Trophoblast cell (in vitro differentiated cells and primary cell): ENCODE measurements around the gene ACTG1.

Experiments used
- DNase-seq, 2 donors: peaks; one replicate each; pipeline ENCODE4 v3.0.0-alpha.2; 2016
- H2AFZ ChIP-seq: 2 replicates; pipeline ENCODE4 v1.6.1; 2013; ENCODE audit warnings: low read length, moderate library complexity, mild to moderate bottlenecking; ENCODE audit not compliant: insufficient read depth, poor library complexity
- H2AK5ac ChIP-seq: 2 replicates; pipeline ENCODE4 v1.6.1; 2013; ENCODE audit warnings: mild to moderate bottlenecking, low read length
- H2BK120ac ChIP-seq: 2 replicates; pipeline ENCODE4 v1.6.1; 2013; ENCODE audit warnings: low read length, mild to moderate bottlenecking, moderate library complexity; ENCODE audit not compliant: insufficient read depth, poor library complexity
- H2BK12ac ChIP-seq: 2 replicates; pipeline ENCODE4 v1.6.1; 2013; ENCODE audit warnings: mild to moderate bottlenecking, low read length, moderate library complexity
- H2BK5ac ChIP-seq: 2 replicates; pipeline ENCODE4 v1.6.1; 2013; ENCODE audit warnings: low read length, low read depth, moderate library complexity, mild to moderate bottlenecking; ENCODE audit not compliant: poor library complexity
- H3K14ac ChIP-seq: 2 replicates; pipeline ENCODE4 v1.6.1; 2013; ENCODE audit warnings: mild to moderate bottlenecking, low read length
- H3K18ac ChIP-seq: 2 replicates; pipeline ENCODE4 v1.6.1; 2013; ENCODE audit warnings: mild to moderate bottlenecking, low read length
- H3K23ac ChIP-seq: 2 replicates; pipeline ENCODE4 v1.6.1; 2013; ENCODE audit warnings: low read length
- H3K27ac ChIP-seq: 2 replicates; pipeline ENCODE4 v1.5.1; 2013; ENCODE audit warnings: low read depth, mild to moderate bottlenecking, inconsistent platforms, low read length, moderate library complexity
- H3K27me3 ChIP-seq: 2 replicates; pipeline ENCODE4 v1.6.1; 2013; ENCODE audit warnings: inconsistent platforms, mild to moderate bottlenecking, low read length, moderate library complexity; ENCODE audit not compliant: insufficient read depth
- H3K36me3 ChIP-seq, 2 experiments: 1 replicate in 1 of 2; 2 replicates in 1 of 2; pipeline ENCODE4 v1.6.1; 2013; ENCODE audit warnings: low read length in 2 of 2, mild to moderate bottlenecking in 2 of 2, moderate library complexity in 1 of 2; ENCODE audit not compliant: insufficient read depth in 2 of 2, control insufficient read depth in 1 of 2
- H3K4ac ChIP-seq: 2 replicates; pipeline ENCODE4 v1.6.1; 2013; ENCODE audit warnings: low read depth, mild to moderate bottlenecking, low read length, moderate library complexity
- H3K4me1 ChIP-seq, 2 experiments: 1 replicate in 1 of 2; 2 replicates in 1 of 2; pipeline ENCODE4 v1.6.1; 2013; ENCODE audit warnings: low read length in 2 of 2, mild to moderate bottlenecking in 2 of 2, moderate library complexity in 1 of 2; ENCODE audit not compliant: insufficient read depth in 2 of 2, control insufficient read depth in 1 of 2
- H3K4me2 ChIP-seq: 2 replicates; pipeline ENCODE4 v1.6.1; 2013; ENCODE audit warnings: inconsistent platforms, mild to moderate bottlenecking, low read length, moderate library complexity
- H3K4me3 ChIP-seq: 2 replicates; pipeline ENCODE4 v1.5.1; 2013; ENCODE audit warnings: mild to moderate bottlenecking, low read depth, low read length, inconsistent platforms
- H3K79me1 ChIP-seq: one replicate; pipeline ENCODE4 v1.6.1; 2013; ENCODE audit warnings: low read length
- H3K79me2 ChIP-seq: 2 replicates; pipeline ENCODE4 v1.6.1; 2013; ENCODE audit warnings: low read length, mild to moderate bottlenecking; ENCODE audit not compliant: control insufficient read depth, insufficient read depth, poor library complexity
- H3K9ac ChIP-seq: 2 replicates; pipeline ENCODE4 v1.6.1; 2013; ENCODE audit warnings: mild to moderate bottlenecking, low read length
- H3K9me3 ChIP-seq: 2 replicates; pipeline ENCODE4 v1.6.1; 2013; ENCODE audit warnings: low read depth, mild to moderate bottlenecking, control low read depth, inconsistent platforms, low read length; ENCODE audit not compliant: insufficient read depth
- H4K12ac ChIP-seq: 2 replicates; pipeline ENCODE4 v1.6.1; 2013; ENCODE audit warnings: low read depth, mild to moderate bottlenecking, low read length, moderate library complexity
- H4K8ac ChIP-seq: 2 replicates; pipeline ENCODE4 v1.6.1; 2013; ENCODE audit warnings: low read depth, mild to moderate bottlenecking, low read length, moderate library complexity
- H4K91ac ChIP-seq: one replicate; pipeline ENCODE4 v1.6.1; 2013; ENCODE audit warnings: low read depth, mild to moderate bottlenecking, low read length, moderate library complexity
- WGBS: extraction: QIAGEN DNeasy Blood & Tissue Kit; methylation state at CpG from one replicate; pipeline ENCODE4 v1.1.7; 2013; ENCODE audit warnings: missing lambda C conversion rate; ENCODE audit not compliant: insufficient read length, insufficient coverage; ENCODE audit errors: extremely low coverage; 5-methylcytosine and 5-hydroxymethylcytosine counted together

Gene ACTG1

DNA sequence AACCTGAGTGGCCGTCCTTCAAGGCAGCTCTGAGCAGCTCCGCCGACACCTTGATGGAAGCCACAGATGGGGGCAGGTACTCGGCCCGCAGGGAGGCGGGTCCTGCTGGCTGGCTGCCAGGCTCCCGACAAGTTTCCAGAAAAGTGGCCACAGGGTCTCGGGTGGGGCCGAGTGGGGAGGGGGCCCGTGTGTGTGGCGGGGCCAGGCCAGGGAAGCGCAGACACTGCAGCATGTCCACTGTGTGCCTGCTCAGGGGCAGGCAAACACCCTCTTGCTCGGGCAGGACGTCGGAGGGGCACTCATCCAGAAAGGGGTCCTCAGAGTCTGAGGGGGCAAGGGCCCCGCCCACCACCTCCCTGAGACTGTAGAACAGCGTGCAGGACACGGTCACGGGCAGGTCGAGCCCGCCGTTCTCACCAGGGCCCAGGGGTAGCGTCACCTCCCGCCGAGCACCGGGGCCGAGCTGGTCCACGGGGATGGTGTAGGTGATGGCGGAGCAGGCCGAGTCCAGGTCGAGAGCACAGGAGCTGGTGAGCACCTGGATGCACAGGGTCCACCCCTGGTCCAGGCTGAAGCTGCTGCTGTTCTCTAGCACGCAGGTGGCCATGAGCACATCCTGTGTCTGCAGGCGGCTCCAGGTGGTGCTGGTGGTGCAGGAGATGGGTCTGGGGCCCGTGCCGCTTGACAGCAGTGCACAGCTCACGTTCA is 34.5 kb upstream of the ACTG1 start:
- Histone ChIP-seq H3K27me3 (no peaks in the 10 kb centered on the region), H2BK12ac (no peak overlapping the region), H3K9me3 (no peaks in the 10 kb centered on the region), H3K4me3 (no peak overlapping the region), H3K14ac (no peak overlapping the region), H3K4me1 (peaks cover 2 to 10% of the 10 kb centered on the region in 2 experiments), H2AFZ (no peak overlapping the region), H3K23ac (no peak overlapping the region), H3K9ac (no peak overlapping the region), H3K4ac (no peak overlapping the region), H2BK120ac (no peak overlapping the region), H2BK5ac (no peak overlapping the region), H3K36me3 (peaks cover 70 to 78% of the 10 kb centered on the region in 2 experiments), H3K79me1 (peaks cover 4% of the 10 kb centered on the region), H3K4me2 (no peak overlapping the region), H3K79me2 (peaks cover 6% of the 10 kb centered on the region), H4K91ac (no peak overlapping the region), H2AK5ac (no peak overlapping the region), H3K18ac (no peak overlapping the region), H4K8ac (no peak overlapping the region), H3K27ac (no peak overlapping the region), H4K12ac (no peak overlapping the region)
- no CpG with 5 or more reads among the region's 36 CpGs for WGBS
- DNase-seq, result no peak

DNA sequence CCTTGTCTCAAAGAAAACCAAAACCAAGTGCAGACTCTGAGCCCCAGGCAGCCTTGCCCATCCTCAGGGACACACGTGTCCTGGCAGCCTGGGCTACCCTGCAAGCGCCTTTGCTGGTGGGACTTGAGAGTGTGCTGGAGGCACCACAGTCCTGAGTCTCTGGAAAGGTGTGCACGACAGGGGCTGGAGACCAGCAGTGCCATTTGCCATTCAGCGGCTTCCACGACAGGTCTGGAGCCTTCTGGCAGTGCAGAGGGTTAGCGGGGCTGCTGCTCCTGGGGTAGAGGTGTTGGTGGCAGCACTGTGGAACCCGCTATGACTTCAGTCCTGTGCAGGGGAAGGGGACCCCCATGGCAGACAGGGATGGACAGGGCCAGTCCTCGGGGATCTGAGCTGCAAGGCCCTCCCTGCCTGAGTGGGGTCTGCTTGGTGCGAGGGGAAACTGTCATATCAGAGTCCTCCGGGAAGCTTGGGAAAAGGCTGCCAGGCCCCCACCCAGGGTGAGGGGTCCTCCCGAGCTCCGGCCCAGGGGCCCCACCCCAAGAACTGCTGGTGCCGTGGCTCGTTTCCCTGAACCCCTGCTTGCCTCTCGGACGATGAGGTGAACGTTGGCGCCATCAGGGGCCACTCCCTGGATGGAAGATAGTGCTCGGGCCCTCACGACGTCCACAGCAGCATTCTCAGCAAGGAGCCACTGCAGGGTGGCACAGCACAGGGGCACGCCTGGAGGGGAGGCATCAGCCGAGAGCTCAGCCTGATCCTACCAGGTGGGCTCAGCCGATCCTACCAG is 32.8 kb upstream of the ACTG1 start:
- peaks cover 76 to 83% of the 10 kb centered on the region in 2 experiments for H3K36me3 ChIP-seq
- H3K14ac ChIP-seq, result no peak overlapping the region
- WGBS, result no CpG with 5 or more reads among the region's 24 CpGs
- no peak overlapping the region for H3K23ac ChIP-seq
- no peak overlapping the region for H3K9ac ChIP-seq
- H2BK5ac ChIP-seq, result no peak overlapping the region
- DNase-seq, result no peak
- H3K4me1 ChIP-seq, result no peaks in the 10 kb centered on the region
- no peak overlapping the region for H3K18ac ChIP-seq
- no peak overlapping the region for H3K27ac ChIP-seq
- H2AFZ ChIP-seq, result no peak overlapping the region
- no peaks in the 10 kb centered on the region for H3K27me3 ChIP-seq
- H3K4me2 ChIP-seq, result no peak overlapping the region
- H3K9me3 ChIP-seq, result no peaks in the 10 kb centered on the region
- no peak overlapping the region for H3K4me3 ChIP-seq
- H2AK5ac ChIP-seq, result no peak overlapping the region
- H3K79me2 ChIP-seq, result no peaks in the 10 kb centered on the region
- H4K91ac ChIP-seq, result no peak overlapping the region
- no peak overlapping the region for H3K4ac ChIP-seq
- H2BK120ac ChIP-seq, result no peak overlapping the region
- H4K12ac ChIP-seq, result no peak overlapping the region
- no peaks in the 10 kb centered on the region for H3K79me1 ChIP-seq
- H2BK12ac ChIP-seq, result no peak overlapping the region
- no peak overlapping the region for H4K8ac ChIP-seq

DNA sequence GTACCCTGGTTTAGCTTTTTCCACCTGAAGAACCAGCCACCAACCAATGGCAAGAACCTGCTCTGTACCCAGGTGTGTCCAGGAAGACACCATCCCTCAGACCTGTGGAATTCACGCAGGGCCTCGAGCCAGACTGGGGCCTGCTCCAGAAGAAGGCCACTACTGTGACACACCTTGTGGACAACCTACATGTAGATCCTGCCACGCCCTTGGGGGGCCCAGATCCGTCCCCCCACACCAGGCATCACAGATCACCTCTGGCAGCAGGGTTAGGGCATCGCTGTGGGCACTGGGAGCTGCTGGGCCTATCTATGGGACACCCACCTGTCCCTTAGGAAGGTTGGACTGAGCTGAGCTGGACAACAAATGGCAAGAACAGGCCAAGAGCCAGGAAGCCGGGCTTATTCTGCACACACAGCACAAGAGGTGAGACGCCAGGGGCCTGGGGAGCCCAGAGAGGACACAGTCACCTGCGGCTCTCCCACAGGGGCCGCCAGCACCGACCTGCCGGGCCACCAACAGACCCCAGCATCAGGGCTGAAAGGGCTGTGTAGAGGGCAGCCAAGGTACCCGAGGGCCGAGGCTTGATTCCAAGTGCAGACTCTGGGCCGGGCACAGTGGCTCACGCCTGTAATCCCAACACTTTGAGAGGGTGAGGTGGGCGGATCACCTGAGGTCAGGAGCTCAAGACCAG is 31.8 kb upstream of the ACTG1 start:
- H3K4me2 ChIP-seq, result no peak overlapping the region
- H3K23ac ChIP-seq, result no peak overlapping the region
- no CpG with 5 or more reads among the region's 16 CpGs for WGBS

DNA sequence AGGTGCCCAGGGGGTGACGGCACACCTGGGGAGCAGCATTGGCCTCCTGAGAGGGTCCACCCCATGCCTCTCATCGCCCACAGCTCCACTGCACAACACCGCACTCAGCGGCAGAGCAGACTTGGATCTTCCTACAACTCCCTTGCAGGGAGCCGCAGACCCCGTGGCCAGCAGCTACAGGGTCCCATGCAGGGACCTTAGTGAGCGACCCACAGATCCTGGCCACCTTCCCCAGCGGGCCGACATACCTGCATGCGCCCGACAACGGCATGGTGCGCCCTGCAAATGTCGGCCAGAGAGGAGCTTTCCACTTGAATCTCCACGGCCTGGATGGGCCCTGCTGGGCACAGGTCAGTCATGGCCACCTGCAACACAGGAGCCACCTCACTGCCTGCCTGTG is 31.2 kb upstream of the ACTG1 start:
- H3K36me3 ChIP-seq, result peaks cover 66 to 72% of the 10 kb centered on the region in 2 experiments
- H3K27ac ChIP-seq, result no peak overlapping the region
- no peaks in the 10 kb centered on the region for H3K79me2 ChIP-seq
- H3K4ac ChIP-seq, result no peak overlapping the region
- H3K23ac ChIP-seq, result no peak overlapping the region
- no peak overlapping the region for H3K9ac ChIP-seq
- H3K4me1 ChIP-seq, result no peaks in the 10 kb centered on the region
- H3K27me3 ChIP-seq, result no peaks in the 10 kb centered on the region
- H2AFZ ChIP-seq, result no peak overlapping the region
- no peak overlapping the region for H3K4me3 ChIP-seq
- H3K9me3 ChIP-seq, result no peaks in the 10 kb centered on the region
- no peak overlapping the region for H4K8ac ChIP-seq
- no peak overlapping the region for H2BK12ac ChIP-seq
- no peaks in the 10 kb centered on the region for H3K79me1 ChIP-seq
- no peak overlapping the region for H2AK5ac ChIP-seq
- no peak overlapping the region for H4K91ac ChIP-seq
- H4K12ac ChIP-seq, result no peak overlapping the region
- no CpG with 5 or more reads among the region's 15 CpGs for WGBS
- H2BK5ac ChIP-seq, result no peak overlapping the region
- no peak overlapping the region for H3K14ac ChIP-seq
- no peak for DNase-seq
- H3K4me2 ChIP-seq, result no peak overlapping the region
- no peak overlapping the region for H2BK120ac ChIP-seq
- H3K18ac ChIP-seq, result no peak overlapping the region

More for the DNA sequence above, 31.8 kb upstream of the ACTG1 start:
- Histone ChIP-seq H2AFZ (no peak overlapping the region), H3K14ac (no peak overlapping the region), H3K4me1 (no peaks in the 10 kb centered on the region), H3K4ac (no peak overlapping the region), H3K4me3 (no peak overlapping the region), H3K79me2 (no peaks in the 10 kb centered on the region), H2AK5ac (no peak overlapping the region), H3K9ac (no peak overlapping the region), H2BK120ac (no peak overlapping the region), H3K27ac (no peak overlapping the region), H3K18ac (no peak overlapping the region), H3K9me3 (no peaks in the 10 kb centered on the region), H2BK12ac (no peak overlapping the region), H3K27me3 (no peaks in the 10 kb centered on the region), H4K12ac (no peak overlapping the region), H4K91ac (no peak overlapping the region), H2BK5ac (no peak overlapping the region), H4K8ac (no peak overlapping the region), H3K36me3 (peaks cover 71 to 78% of the 10 kb centered on the region in 2 experiments), H3K79me1 (no peaks in the 10 kb centered on the region)
- DNase-seq, result no peak
